Sigmoid colon (tissue), 7 donors: Measurements from ENCODE around the gene CDKN1C. TPM values are rescaled to one million over a fixed set of nuclear protein-coding genes. Genes with fewer than 3 reads are reported as not detected.

Experiments
- DNase-seq: peaks from one replicate; pipeline ENCODE4 v3.0.0-alpha.2; 2019
- H3K27ac ChIP-seq, 4 donors: fragments of 200-600 bp; sonication (generic); one replicate each; pipeline ENCODE4 v1.5.1; 2016 to 2019; ENCODE audit warnings: mild to moderate bottlenecking in 1 of 4
- H3K27me3 ChIP-seq, 3 donors: fragments of 200-600 bp; sonication (generic); one replicate each; pipeline ENCODE4 v1.5.1; 2019; ENCODE audit warnings: mild to moderate bottlenecking in 1 of 3
- H3K36me3 ChIP-seq, 4 donors: fragments of 200-600 bp; sonication (generic); one replicate each; pipeline ENCODE4 v1.5.1; 2016 to 2019
- H3K4me1 ChIP-seq, 4 donors: fragments of 200-600 bp; sonication (generic); one replicate each; pipeline ENCODE4 v1.5.1; 2017 to 2019
- H3K4me3 ChIP-seq, 4 donors: fragments of 200-600 bp; sonication (generic); one replicate each; pipeline ENCODE4 v1.5.1; 2017 to 2019; ENCODE audit warnings: mild to moderate bottlenecking in 2 of 4, moderate library complexity in 1 of 4
- H3K9me3 ChIP-seq, 4 donors: fragments of 200-600 bp in 3 of 4; sonication (generic) in 3 of 4; one replicate each; pipeline versions ENCODE4 v1.5.1 to v1.6.1; 2013 to 2019
- EP300 ChIP-seq, 4 donors: sonication (generic); formaldehyde crosslinking; IDR thresholded peaks; one replicate each; pipeline ENCODE4 v1.6.1; 2017; ENCODE audit warnings: antibody characterized with exemption in 4 of 4
- POLR2A ChIP-seq, 2 donors: fragments of 450-650 bp; IDR thresholded peaks; one replicate each; pipeline ENCODE4 v1.6.1; 2016; ENCODE audit warnings: antibody characterized with exemption in 2 of 2, mild to moderate bottlenecking in 2 of 2, moderate library complexity in 2 of 2
- POLR2AphosphoS5 ChIP-seq, 4 donors: sonication (generic); formaldehyde crosslinking; IDR thresholded peaks; one replicate each; pipeline ENCODE4 v1.6.1; 2017; ENCODE audit warnings: antibody characterized with exemption in 4 of 4
- WGBS, 2 donors: extraction: QIAGEN DNeasy Blood & Tissue Kit; methylation state at CpG; one replicate each; pipeline ENCODE4 v1.1.7; 2013; 5-methylcytosine and 5-hydroxymethylcytosine counted together
- intact Hi-C: fragments of 100-400 bp; cut with DNase I; formaldehyde crosslinking; loops from one replicate; pipeline ENCODE4 v1.15.1; 2023
- polyA plus RNA-seq, 3 donors: library from polyadenylated mRNA; stranded (reverse); fragments of 200-250 nt; gene quantifications; one replicate each; pipeline ENCODE4 v1.2.3, GENCODE V29; 2013
- total RNA-seq, 4 donors: library from RNA; depleted of rRNA; stranded (reverse); fragments of >200 nt; gene quantifications; one replicate each; pipeline ENCODE4 v1.1.0, GENCODE V29; 2016
- TF ChIP-seq, protein P1 (sequence below), 4 experiments: fragments of 450-650 bp in 3 of 4; fragments of 200-600 bp in 1 of 4; IDR thresholded peaks; one replicate each; pipeline ENCODE4 v1.5.1; 2016 to 2019; ENCODE audit warnings: antibody characterized with exemption in 4 of 4, mild to moderate bottlenecking in 3 of 4, moderate library complexity in 2 of 4
- donor health status: healthy with polysubstance abuse.
- donor health status: Bipolar disorder and iron deficiency.
- donor health status: healthy.

CDKN1C gene
- total and polyA plus RNA-seq, 7 donors, result 5.3 to 54.3 (median 37.2) TPM

DNA sequence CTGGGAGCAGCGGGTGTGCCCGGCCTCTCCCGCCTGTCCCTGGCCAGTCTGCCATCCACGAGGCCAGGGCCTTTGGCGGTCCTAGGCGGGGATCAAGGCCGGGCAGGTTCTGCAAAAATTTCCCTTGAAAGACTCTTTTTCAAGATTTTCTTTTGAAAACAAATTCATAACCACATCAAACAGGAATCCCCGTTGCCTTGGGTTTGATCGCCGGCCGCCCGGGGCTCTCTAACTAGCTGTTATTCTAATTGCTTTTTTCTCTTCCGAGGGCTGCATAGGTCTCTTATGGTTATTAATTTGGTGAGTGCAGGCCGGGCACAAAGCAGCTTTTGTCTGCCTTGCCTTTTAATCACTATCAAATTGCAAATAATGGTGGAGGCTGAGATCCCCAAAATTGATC is 42.0 kb downstream of the CDKN1C start:
- 83 to 86% methylated on average over 14 of the region's 14 CpGs for WGBS, 2 donors
- no peak overlapping the region for H3K27ac ChIP-seq
- no peak overlapping the region for H3K4me3 ChIP-seq
- no peak for DNase-seq
- no peaks in the 10 kb centered on the region for H3K36me3 ChIP-seq
- intact Hi-C loops, result no loop called here
- no peaks in the 10 kb centered on the region for H3K9me3 ChIP-seq
- TF ChIP-seq POLR2A (IDR thresholded peaks at IDR 0.05), result no peak
- no peak for TF ChIP-seq EP300 (IDR thresholded peaks at IDR 0.05)
- no peak for TF ChIP-seq POLR2AphosphoS5 (IDR thresholded peaks at IDR 0.05)
- TF ChIP-seq, protein P1, sequence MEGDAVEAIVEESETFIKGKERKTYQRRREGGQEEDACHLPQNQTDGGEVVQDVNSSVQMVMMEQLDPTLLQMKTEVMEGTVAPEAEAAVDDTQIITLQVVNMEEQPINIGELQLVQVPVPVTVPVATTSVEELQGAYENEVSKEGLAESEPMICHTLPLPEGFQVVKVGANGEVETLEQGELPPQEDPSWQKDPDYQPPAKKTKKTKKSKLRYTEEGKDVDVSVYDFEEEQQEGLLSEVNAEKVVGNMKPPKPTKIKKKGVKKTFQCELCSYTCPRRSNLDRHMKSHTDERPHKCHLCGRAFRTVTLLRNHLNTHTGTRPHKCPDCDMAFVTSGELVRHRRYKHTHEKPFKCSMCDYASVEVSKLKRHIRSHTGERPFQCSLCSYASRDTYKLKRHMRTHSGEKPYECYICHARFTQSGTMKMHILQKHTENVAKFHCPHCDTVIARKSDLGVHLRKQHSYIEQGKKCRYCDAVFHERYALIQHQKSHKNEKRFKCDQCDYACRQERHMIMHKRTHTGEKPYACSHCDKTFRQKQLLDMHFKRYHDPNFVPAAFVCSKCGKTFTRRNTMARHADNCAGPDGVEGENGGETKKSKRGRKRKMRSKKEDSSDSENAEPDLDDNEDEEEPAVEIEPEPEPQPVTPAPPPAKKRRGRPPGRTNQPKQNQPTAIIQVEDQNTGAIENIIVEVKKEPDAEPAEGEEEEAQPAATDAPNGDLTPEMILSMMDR (IDR thresholded peaks at IDR 0.05), result no peak
- H3K27me3 ChIP-seq, result no peaks in the 10 kb centered on the region
- H3K4me1 ChIP-seq, result no peaks in the 10 kb centered on the region

DNA sequence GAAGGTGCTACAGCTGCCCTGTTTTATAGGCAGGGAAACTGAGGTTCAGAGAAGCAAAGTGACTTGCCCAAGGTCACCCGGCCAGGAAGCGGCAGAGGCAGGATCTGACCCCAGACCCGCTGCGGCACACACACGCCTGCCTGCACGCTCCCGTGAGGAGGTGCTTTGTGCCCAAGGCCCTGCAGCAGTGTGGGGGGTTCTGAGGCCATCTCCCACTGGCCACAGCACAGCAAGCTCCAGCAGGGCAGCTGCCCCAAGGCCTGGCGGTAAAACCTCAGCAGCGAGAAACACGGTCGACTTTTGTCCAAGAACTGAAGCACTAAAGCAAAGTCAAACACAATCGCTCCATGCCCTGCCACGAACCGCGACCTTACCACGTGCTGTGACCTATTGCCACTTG is 42.7 kb downstream of the CDKN1C start:
- Histone ChIP-seq H3K4me1 (no peaks in the 10 kb centered on the region), H3K27me3 (no peaks in the 10 kb centered on the region), H3K4me3 (no peak overlapping the region), H3K9me3 (no peaks in the 10 kb centered on the region), H3K36me3 (no peaks in the 10 kb centered on the region), H3K27ac (no peak overlapping the region)
- no peak for DNase-seq
- intact Hi-C loops, result no loop called here
- WGBS, 2 donors, result 91 to 95% methylated on average over 16 of the region's 16 CpGs
- TF ChIP-seq, protein P1 (IDR thresholded peaks at IDR 0.05), result no peak
- TF ChIP-seq POLR2A (IDR thresholded peaks at IDR 0.05), result no peak
- no peak for TF ChIP-seq POLR2AphosphoS5 (IDR thresholded peaks at IDR 0.05)
- TF ChIP-seq EP300 (IDR thresholded peaks at IDR 0.05), result no peak

DNA sequence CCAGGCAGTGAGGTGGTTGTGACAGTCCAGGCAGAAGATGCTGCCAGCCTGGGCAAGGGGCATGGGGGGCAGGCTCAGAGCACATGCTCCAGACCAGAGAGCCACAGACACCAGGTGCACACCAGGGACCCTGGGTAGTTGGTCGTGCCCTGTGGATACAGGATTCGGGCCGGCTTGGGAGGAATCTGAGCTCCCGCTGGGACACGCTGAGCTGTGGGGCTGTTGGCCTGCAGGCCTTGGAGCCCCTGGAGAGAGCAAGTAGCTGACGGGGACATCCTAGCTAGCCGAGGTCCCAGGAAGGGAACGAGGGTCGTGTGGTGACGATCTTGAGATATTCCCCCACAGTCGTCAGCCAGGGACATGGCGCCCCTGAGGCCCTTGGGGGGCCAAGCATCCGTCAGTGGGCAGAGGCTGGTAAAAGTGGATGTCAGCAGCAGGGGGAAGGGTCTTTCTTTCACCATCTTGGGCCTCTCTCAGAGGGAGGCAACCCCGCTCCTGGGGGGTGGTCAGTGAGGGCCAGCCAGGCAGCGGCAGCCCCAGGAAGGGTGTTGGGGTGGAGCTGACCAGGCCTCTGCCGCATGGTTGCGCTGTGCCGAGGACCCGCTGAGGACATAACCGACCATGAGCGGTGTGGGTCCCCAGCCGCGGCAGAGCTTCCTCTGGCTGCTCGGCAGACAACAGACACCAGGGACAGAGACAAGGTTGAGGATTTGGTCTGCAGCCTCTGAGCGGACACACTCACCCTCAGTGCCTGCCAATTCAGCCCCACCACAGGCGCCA is 44.0 kb downstream of the CDKN1C start:
- no peak for DNase-seq
- Histone ChIP-seq H3K27ac (no peak overlapping the region), H3K9me3 (no peaks in the 10 kb centered on the region), H3K36me3 (no peaks in the 10 kb centered on the region), H3K4me3 (no peak overlapping the region), H3K27me3 (no peaks in the 10 kb centered on the region), H3K4me1 (peaks cover 0 to 9% (median 8%) of the 10 kb centered on the region in 4 donors)
- TF ChIP-seq, protein P1 (IDR thresholded peaks at IDR 0.05), result no peak
- TF ChIP-seq POLR2A (IDR thresholded peaks at IDR 0.05) (no peak), EP300 (IDR thresholded peaks at IDR 0.05) (no peak), POLR2AphosphoS5 (IDR thresholded peaks at IDR 0.05) (no peak)
- intact Hi-C loops, result no loop called here
- WGBS, 2 donors, result 92 to 94% methylated on average over 26 of the region's 26 CpGs

GRCh38 chr11:2839395-2839943 is 46.1 kb downstream of the CDKN1C start:
- intact Hi-C loops, result no loop called here
- no peaks in the 10 kb centered on the region for H3K9me3 ChIP-seq
- H3K36me3 ChIP-seq, result no peaks in the 10 kb centered on the region
- H3K27me3 ChIP-seq, result no peaks in the 10 kb centered on the region
- WGBS, 2 donors, result 83 to 86% methylated on average over 23 of the region's 23 CpGs
- H3K4me1 ChIP-seq, result peaks cover 0 to 14% (median 11%) of the 10 kb centered on the region in 4 donors
- H3K27ac ChIP-seq, result no peak overlapping the region
- TF ChIP-seq, protein P1 (IDR thresholded peaks at IDR 0.05), result no peak
- TF ChIP-seq POLR2A (IDR thresholded peaks at IDR 0.05) (no peak), POLR2AphosphoS5 (IDR thresholded peaks at IDR 0.05) (no peak), EP300 (IDR thresholded peaks at IDR 0.05) (no peak)
- DNase-seq, result no peak
- H3K4me3 ChIP-seq, result no peak overlapping the region
